Myocyte (in vitro differentiated cells): ENCODE data around the gene MALL. TPM values are rescaled to one million over a fixed set of nuclear protein-coding genes. Genes with fewer than 3 reads are reported as not detected.
A peak's percentile ranks its signal among the peaks of the same experiment; 100 is the strongest.
"Not testable (repeated sequence)": the region's sequence is repeated elsewhere in the genome, so short reads cannot be mapped to it uniquely, and the experiment has no call there.

ENCODE experiments used
- DNase-seq: peaks from one replicate; pipeline ENCODE4 v3.0.0-alpha.2; 2012; ENCODE audit warnings: low read depth
- total RNA-seq: library from RNA; depleted of rRNA; stranded (reverse); fragments of >200 nt; gene quantifications from 2 replicates; pipeline ENCODE4 v1.2.3, GENCODE V29; 2014

The MALL gene
- total RNA-seq, 1 donor from 2014 or later: 0.16 TPM

DNA sequence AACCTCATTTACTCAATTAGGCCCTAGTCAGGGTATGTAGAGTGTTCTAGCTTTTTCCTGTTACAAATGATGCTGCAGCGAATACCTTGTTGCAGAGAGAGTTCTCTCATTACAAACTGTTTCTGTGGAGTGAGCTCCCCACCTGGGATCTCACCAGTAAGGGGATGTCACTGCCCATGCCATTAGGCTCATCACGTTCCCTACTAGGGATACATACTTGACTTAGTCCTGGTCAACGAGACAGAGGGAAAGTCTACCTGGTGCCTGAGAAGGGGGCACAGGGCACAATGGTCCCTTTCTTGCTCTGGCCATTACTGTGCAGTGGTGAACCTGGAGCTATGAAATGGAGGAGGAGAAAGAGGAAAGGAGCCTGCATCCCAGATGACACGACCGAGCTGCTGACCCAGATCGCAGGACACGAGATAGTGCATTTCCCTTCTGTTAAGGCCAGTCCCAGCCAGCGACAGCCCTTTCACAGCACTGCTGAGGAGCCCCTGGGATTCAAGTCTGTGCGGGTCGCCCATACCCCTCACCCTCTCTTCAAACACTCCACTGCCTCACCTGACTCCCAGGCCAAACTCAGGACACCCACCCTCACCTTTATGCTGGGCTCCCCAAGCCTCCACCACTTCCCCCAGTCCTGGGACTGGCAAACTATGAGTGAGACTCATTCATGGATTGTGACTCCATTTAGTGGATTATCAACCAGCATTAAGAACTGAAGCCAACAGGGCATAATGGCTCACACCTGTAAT lies 16.0 kb downstream of the MALL start:
- DNase-seq: no peak

DNA sequence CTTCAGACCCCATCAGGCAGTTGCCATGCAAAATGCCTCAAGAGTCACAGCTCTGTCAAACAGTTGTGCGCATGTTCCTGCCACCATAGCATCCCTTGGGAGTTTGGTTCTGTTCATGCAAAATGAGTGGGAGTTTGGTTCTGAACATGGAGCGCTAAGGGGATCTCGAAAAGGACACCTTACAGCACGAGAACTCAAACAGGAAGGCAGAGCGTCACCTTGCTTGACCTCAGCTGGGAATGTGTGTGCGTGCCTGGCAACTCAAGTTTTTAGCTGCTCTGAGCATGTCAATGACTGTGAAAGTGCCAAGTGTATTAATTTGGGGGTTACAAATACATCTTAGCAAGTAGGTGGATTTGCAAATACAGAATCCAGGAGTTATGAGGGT lies 16.6 kb downstream of the MALL start:
- no peak for DNase-seq

DNA sequence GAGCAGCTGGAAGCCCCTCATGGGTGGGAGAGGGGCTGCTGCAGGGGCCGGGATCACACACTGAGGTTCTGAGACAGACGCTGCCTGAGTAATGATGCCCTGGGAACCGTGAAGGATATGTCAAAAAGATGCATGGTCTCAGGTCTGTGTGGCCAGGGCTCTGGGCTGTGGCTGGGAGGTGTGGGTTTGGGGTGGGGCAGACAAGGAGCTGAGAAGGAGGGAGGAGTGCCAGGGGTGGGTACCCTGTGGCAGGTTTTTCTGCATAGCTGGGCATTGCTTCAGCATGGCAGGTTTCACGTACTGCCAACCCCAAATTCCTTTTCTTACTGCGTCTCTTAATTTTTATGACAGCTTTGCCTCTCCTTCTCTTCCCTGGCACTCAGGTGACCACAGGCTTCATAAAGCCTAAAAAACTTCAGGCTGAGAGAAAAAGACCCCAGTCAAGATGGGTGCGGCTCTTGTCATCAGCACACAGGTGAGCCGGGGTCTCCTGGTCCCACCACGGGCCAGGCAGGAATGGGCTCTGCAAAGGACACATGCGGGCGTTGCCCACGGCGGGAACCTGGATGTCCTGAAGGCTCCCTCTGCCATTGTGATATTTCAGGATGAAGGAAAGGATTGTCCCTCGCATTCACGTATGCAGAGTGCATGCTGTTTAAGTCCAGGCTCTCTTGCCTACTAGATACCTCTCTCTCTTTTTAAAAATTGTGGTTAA lies 18.0 kb downstream of the MALL start:
- DNase-seq: no peak

DNA sequence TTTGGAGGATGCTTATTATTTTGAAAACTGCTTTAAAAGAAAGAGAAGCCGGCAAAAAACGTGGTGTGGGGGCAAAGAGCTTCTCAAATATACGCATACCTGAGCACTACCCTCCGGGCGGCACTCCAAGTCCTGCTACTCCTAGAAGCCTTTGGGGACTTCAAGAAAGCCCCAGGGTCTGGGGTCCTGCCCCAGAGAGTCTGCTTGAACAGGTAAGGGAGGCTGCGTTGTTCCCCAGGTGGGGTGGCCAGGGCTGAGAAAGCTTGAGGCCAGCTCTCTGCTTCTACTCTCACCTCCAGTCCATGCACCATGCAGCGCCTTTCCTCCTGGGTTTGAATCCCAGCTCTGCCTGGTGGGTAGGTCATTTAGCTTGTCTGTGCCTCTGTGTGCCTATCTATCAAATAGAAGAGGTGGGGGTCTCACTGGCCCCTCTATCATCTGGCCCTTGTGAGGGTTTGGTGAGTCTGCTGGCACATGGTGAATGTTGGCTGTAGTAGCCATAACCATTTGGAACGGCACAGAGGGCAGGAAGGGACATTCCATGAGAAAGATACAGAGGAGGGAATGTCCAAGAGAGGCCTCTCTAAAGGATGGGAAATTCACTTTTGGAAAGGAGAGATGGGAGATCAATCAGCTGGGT lies 19.5 kb downstream of the MALL start:
- DNase-seq: no peak

DNA sequence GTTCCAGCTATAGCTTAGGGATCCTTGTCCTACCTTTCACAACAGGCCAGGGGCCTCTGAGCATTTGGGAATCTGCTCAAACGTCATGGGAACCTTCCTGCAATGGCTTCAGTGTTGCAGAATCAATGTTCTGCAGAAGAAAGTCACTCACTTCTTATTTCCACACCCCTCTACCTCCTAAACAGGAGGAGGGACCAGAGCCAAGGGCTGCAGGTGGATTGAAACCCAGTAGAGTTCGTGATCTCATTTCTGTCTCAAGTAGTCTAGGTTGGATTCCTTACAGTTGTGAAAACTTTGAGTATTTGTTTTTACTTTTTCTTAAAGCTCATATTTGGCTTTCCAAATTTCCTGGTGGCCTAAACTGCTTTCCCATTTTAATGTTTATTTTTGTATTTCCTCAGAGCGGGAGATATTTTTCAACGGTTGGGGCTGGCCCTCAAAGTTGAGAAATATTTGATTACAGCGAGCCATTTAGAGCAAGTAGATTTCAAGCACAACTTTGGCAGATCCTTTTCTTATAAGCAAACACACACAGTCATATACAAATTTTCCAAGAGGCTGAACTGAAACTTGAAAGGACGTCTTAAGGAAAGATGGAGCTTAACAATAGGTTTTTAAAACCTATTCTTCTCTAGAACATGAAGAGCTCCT lies 20.6 kb downstream of the MALL start:
- not testable (repeated sequence) for DNase-seq

DNA sequence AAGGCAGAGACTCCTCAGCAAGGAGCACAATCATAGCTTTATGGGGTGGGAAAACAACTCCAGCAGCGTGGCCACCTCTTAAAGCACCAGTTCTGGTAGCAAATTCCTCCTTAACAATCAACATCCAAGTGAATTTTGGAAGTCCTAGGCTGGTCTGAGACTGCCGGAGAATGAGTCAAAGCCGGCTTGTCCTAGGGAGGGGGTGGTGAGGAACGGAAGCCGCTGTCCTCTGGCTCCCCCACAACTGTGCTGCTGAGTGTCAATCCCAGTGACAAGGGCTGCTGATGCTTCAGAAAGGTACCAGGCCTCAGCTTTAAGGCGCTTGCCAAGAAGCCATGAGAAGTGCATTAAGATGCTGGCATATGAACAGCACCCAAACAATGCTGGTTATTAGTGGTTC lies 21.7 kb downstream of the MALL start:
- not testable (repeated sequence) for DNase-seq

DNA sequence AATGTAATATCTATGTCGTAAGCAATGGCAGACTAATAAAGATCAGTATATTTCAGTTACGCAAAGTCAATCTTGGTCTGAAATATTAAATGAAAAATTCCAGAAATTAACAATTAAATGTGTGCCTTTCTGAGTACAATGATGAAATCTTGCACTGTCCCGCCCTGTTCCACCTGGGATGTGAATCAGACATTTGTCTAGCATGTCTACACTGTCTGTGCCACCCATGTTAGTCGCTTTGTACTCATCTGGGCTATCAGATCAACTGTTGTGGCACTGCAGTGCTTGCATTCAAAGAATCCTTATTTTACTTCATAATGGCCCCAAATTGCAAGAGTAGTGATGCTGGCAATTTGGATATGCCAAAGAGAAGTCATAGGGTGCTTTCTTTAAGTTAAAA lies 25.5 kb downstream of the MALL start:
- not testable (repeated sequence) for DNase-seq

DNA sequence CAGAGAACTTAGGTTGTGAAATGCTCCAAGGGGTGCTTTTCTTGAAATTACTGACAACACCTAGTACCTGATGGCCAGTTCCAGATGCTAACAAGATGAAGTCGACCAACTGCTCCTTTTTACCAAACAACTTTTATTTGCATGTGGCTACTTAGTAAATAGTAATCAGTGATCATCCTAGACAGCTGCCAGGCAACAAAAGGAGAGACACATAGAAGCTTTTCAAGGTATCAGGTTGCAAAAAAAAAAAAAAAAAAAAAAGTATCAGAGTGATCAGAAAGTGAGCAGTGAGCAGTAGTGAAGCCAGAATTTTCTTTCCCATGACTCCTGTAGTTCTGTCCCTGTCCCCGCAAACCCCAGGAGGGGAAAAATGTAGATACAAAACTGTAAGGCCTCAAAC lies 31.9 kb downstream of the MALL start:
- DNase-seq: not testable (repeated sequence)

DNA sequence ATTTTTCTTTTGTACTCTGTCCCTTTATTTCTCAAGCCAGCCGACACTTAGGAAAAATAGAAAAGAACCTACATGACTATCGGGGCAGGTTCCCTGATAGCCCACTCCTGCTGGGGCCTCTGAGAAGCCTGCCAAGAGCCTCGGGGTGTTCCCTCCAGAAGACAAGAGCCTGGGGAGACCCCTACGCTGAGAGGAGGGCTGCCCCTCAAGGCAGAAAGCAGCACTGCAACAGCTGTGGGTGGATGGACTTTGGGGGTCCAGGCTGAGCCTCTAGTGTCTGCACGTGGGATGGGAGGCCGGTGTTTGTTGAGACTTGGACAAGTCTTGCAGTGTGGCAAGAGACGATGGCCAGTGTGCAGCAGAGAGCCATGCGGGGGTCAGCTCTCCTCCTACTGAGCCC lies 32.5 kb downstream of the MALL start:
- DNase-seq: not testable (repeated sequence)

DNA sequence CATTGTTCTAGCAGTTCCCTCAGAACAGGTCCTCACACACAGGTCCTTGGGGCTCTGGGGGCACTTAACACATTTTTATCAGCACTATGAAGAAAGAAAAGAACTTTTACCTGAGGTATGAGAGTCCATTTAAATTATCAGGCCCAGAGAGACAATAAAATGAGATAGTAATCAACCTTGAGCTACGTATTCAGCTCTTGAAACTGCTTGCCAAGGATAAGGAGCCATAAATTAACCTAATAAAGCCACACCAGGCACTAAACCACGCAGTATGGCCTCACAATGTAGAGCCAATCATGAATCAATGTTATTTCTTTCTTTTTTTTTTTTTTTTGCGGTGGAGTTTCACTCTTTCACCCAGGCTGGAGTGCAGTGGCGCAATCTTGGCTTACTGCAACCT lies 37.5 kb downstream of the MALL start:
- DNase-seq: not testable (repeated sequence)

DNA sequence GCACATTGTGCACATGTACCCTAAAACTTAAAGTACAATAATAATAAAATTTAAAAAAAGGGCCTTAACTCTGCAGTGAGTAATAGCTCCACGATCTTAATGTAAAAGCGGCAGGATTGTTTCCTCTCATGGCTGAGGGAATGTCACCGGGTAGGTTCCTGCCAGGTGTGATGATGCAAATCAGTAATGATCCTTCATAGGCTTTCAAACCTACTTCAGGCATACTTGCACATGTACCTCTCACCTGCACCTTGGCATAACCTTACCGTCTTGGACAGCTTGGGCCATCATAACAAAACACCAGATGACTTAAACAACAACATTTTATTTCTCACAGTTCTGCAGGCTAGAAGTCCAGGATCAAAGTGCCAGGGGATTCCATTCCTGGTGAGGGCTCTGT lies 39.7 kb downstream of the MALL start:
- not testable (repeated sequence) for DNase-seq

DNA sequence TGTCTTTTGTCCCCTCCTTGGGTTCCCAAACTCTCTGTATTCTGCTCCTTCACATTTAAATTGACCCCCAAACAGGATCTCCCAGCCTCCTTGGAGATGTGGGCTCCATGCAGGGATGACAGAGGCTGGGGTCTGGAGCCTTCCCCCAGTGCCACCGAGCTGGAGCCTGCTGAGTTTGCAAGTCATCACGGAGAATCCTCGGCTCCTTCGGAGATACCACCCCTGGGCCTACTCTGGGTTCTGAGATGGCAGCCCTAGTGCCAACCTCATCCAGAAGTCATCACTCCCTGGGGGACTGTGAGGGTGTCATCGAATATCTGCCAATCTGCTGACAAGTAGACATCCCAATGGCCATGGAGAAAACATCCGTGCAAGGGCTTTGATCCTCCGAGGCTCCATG lies 45.8 kb downstream of the MALL start:
- DNase-seq: not testable (repeated sequence)

DNA sequence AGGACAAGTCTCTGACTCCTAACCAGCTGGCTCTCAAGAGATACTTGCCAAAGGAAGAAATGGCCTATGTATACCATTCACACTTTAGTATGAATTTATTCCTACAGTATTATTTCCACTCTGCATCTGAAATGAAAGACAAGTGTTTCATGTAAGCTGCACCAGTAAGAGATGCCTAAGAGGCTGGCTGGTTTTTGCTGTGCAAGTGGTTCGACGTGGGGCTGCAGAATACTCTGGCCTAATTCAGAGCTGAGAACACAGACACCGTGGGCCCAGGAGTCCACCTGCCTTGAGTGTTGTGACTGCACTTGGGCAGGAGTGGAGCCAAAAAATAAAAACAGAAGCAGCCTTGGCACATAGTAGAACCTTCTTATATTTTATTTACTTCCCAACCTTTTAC lies 47.5 kb downstream of the MALL start:
- peak; percentile 0 for DNase-seq

DNA sequence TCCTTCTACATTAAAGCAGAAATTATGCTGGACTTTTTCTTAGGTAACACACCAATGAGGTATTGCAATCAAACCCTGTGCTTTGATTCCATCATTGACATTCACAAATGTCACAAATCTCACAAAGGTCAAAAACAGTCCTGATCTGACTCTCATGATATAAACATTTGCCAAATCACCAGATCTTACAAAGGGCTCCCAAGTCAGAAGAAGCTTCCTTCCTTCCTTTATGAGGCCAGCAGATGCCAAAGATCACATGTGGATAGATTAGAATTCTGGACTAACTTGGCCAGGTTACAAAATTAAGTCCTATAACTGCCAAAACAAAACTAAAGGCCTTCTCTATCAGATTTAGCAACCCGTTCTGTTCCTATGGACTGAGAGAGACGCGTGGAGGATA lies 53.3 kb downstream of the MALL start:
- not testable (repeated sequence) for DNase-seq

DNA sequence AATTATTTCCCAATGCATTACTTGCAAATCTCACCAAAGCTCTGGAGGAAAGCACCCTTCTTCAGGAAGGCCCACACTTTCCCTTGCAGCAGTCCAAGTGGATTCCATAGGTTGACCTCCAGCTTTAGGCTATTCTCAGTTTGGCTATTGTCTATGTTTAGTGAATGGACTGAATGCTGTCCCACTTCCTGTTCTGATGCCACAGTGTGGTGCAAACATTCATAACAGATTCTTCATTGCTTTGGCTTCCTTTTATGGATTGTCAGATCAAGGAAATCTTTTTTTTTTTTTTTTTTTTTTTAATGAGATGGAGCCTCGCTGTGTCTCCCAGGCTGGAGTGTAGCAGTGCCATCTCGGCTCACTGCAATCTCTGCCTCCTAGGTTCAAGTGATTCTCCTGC lies 55.1 kb downstream of the MALL start:
- not testable (repeated sequence) for DNase-seq

DNA sequence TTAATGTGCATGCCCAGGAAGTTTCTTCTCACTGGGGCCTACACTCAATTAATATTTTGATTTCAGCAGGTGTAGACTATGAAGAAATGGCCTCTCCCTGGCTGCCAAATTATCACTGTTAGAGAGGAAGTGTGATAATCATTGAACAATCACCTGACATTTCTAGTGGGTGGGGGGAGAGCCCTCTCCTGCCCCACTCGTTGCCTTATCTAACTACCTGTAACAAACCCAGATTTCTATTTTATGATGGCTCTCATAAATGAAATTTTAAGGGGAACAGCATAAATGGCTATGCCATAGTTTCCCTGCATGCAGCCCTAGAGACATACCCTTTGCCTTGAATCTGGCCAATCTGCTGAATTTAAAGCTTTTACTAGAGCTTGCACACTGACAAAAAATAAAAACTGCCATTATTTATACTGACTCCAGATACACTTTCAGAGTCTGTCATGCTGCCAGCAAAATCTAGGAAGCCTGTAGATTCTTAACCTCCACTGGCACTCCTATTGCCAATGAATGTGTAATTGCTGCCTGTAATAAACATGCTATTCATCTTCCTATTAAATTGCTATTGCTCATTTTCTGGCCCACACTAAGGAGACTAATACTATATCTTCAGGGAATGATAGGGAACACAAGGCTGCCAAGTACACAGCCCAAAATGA lies 55.8 kb downstream of the MALL start:
- not testable (repeated sequence) for DNase-seq

DNA sequence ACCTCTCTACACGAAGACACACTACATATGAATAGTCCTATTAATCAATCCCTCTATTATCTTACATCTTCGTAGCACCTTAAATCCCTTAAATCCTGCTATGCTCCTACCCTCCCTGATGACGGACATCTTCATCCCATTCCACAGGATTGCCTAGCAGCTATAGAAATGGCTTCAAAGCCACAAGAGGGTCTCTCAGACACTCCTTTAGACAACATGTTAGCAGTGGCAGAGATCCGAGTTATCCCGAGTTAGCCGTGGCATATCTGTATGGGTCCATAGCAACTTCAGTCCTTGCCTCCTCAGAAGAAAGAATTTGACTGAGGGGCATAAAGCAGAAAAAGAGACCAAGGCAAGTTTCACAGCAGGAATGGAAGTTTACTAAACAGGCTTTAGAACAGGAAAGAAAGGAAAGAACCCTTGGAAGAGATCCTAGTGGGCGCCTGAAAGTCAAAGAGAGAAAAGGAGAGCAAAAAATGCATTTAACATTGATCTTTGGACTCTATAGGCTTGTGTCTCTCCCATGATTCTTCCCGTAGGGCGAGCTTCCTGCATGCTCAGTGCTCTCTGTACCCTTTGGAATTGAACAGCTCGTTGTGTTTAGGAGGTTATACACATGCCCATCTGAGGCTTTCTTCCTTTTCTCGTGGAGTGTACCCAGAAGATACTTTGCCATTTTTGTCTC lies 56.5 kb downstream of the MALL start:
- not testable (repeated sequence) for DNase-seq

DNA sequence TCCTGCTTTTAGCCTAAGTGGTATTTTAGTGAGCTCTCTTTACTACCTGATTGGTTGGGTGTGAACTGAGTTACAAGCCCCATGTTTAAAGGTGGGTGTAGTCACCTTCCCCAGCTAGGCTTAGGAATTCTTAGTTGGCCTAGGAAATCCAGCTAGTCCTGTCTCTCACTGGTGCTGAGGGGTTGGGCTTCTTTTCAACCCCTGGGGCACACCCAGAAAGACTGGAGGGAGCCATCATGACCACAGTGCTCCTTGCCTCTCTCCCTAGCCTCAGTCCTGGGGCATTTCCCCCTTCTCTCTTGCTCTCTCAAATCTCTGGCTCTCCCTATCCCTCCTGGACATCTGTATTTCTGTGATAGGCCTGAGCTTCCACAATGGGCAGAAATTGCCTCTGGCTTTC lies 57.6 kb downstream of the MALL start:
- DNase-seq: not testable (repeated sequence)

DNA sequence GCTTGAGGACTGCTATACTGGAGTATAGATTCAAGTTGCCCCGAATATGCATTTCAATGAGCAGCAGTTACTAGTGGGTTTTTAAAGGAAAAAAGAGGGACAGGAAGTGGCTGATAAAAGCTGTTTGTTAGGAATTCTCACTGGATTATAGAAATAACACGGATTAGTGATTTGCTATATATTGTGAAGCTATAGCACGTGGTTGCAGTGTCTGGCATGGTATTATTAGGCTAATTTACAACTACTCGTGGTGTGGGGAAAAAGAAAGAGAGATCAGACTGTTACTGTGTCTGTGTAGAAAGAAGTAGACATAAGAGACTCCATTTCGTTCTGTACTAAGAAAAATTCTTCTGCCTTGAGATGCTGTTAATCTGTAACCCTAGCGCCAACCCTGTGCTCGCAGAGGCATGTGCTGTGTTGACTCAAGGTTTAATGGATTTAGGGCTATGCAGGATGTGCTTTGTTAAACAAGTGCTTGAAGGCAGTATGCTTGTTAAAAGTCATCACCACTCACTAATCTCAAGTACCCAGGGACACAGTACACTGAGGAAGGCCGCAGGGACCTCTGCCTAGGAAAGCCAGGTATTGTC lies 59.7 kb downstream of the MALL start:
- not testable (repeated sequence) for DNase-seq
